Psoas muscle (tissue), 8 donors: ENCODE measurements around the gene ADGRG3. TPM values are rescaled to one million over a fixed set of nuclear protein-coding genes. Genes with fewer than 3 reads are reported as not detected.

ENCODE experiments used
- ATAC-seq, 4 donors: fragments of 200-7000 bp; cut with Tn5 transposase; one replicate each; pipeline ENCODE4 v1.9.1; 2020; ENCODE audit warnings: moderate library complexity in 3 of 4, mild to moderate bottlenecking in 2 of 4
- DNase-seq, 2 donors: peaks; one replicate each; pipeline ENCODE4 v3.0.0-alpha.2; 2020
- H3K27ac ChIP-seq: fragments of 200-600 bp; one replicate; pipeline ENCODE4 v1.8.0; 2022
- H3K27me3 ChIP-seq, 3 donors: fragments of 200-600 bp in 1 of 3; one replicate each; pipeline versions ENCODE4 v1.6.1 to v1.8.0; 2013 to 2022; ENCODE audit warnings: low read length in 2 of 3, mild to moderate bottlenecking in 2 of 3, moderate library complexity in 1 of 3; ENCODE audit not compliant: insufficient read depth in 3 of 3
- H3K36me3 ChIP-seq, 2 donors: fragments of 200-600 bp in 1 of 2; one replicate each; pipeline versions ENCODE4 v1.6.1 to v1.8.0; 2013 to 2022; ENCODE audit warnings: low read depth in 1 of 2, mild to moderate bottlenecking in 1 of 2, moderate library complexity in 1 of 2; ENCODE audit not compliant: insufficient read depth in 1 of 2
- H3K4me1 ChIP-seq: fragments of 200-600 bp; one replicate; pipeline ENCODE4 v1.8.0; 2022
- H3K4me3 ChIP-seq: fragments of 200-600 bp; one replicate; pipeline ENCODE4 v1.8.0; 2022; ENCODE audit warnings: mild to moderate bottlenecking
- H3K9me3 ChIP-seq: fragments of 200-600 bp; one replicate; pipeline ENCODE4 v1.8.0; 2022
- WGBS, 3 donors: extraction: QIAGEN DNeasy Blood & Tissue Kit; methylation state at CpG; one replicate each; pipeline versions ENCODE4 v1.1.6 to v1.1.7; 2013; 5-methylcytosine and 5-hydroxymethylcytosine counted together
- intact Hi-C, 2 donors: fragments of 100-400 bp; cut with DNase I; formaldehyde crosslinking; loops; one replicate each; pipeline versions ENCODE4 v1.11.0 to v1.14.2; 2022
- polyA plus RNA-seq, 3 donors: library from polyadenylated mRNA; stranded (reverse); fragments of 200-250 nt; gene quantifications; one replicate each; pipeline ENCODE4 v1.2.3, GENCODE V29; 2013
- total RNA-seq, 4 donors: library from RNA; stranded (reverse); fragmentation: NEBNext Ultra II Directional in 2 of 4; extraction: Animal tissue kit (Norgen Biotek cat#: 25700) in 2 of 4; gene quantifications; one replicate each; pipeline versions ENCODE4 v1.2.1 to v1.2.4, GENCODE V29; 2021 to 2023
- TF ChIP-seq, protein P1 (sequence below): fragments of 200-600 bp; IDR thresholded peaks from one replicate; pipeline ENCODE4 v1.8.0; 2022; ENCODE audit warnings: antibody characterized with exemption
- donor health status: healthy with polysubstance abuse.
- donor health status: DM: no; HTN: no; CAD: no; lungs with moderate emphysema.
- donor health status: Bipolar disorder and iron deficiency.
- donor health status: healthy.
- donor health status: DM: yes; HTN: yes; CAD: no.
- donor health status: DM: no; HTN: no; CAD: no.
- donor health status: DM: no; HTN: no; CAD: no.
- donor health status: DM: yes; HTN: yes; CAD: no.

ADGRG3 gene
- total and polyA plus RNA-seq, 7 donors: 0.16 to 0.57 (median 0.31) TPM

DNA sequence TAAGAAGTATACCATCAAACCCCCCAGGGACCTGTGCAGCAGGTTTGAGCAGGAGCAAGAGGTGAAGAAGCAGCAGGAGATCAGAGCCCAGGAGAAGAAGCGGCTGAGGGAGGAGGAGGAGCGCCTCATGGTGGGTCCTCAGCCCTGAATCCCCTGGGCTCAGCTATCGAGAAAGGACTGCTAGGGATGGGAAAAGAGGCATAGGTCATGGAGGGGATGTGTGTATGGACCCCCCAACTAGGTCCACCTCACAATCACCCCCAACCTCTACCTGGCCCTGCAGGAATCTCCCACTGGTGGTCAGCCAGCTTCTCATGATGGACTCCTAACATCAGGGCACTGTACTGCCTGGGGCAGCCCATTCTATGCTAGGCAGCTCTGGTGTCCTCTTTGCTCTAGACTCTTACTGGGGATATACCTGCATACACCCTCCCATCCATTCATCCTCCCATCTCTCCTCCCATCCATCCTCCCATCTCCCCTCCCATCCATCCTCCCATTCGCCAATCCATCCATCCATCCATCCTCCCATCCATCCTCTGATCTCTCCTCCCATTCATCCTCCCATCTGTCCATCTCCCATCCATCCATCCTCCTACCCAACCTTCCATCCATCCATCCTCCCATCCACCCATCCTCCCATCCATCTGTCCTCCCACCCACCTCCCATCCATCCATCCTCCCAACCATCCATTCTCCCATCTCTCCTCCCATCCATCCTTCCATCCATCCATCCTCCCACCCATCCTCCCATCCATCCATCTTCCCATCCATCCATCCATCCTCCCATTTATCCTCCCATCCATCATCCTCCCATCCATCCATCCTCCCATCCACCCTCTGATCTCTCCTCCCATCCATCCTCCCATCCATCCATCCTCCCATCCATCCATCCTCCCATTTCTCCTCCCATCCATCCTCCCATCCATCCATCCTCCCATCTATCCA, 37.1 kb downstream of the ADGRG3 start:
- H3K4me3 ChIP-seq: no peak overlapping the region
- TF ChIP-seq, protein P1, sequence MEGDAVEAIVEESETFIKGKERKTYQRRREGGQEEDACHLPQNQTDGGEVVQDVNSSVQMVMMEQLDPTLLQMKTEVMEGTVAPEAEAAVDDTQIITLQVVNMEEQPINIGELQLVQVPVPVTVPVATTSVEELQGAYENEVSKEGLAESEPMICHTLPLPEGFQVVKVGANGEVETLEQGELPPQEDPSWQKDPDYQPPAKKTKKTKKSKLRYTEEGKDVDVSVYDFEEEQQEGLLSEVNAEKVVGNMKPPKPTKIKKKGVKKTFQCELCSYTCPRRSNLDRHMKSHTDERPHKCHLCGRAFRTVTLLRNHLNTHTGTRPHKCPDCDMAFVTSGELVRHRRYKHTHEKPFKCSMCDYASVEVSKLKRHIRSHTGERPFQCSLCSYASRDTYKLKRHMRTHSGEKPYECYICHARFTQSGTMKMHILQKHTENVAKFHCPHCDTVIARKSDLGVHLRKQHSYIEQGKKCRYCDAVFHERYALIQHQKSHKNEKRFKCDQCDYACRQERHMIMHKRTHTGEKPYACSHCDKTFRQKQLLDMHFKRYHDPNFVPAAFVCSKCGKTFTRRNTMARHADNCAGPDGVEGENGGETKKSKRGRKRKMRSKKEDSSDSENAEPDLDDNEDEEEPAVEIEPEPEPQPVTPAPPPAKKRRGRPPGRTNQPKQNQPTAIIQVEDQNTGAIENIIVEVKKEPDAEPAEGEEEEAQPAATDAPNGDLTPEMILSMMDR: no peak
- intact Hi-C loops: no loop called here
- no peaks in the 10 kb centered on the region for H3K27me3 ChIP-seq
- H3K9me3 ChIP-seq: no peaks in the 10 kb centered on the region
- no peak for DNase-seq
- 88 to 93% (median 90%) methylated on average over 4 of the region's 4 CpGs for WGBS, 3 donors
- ATAC-seq: no peak
- no peaks in the 10 kb centered on the region for H3K36me3 ChIP-seq
- H3K4me1 ChIP-seq: no peaks in the 10 kb centered on the region
- no peak overlapping the region for H3K27ac ChIP-seq

GRCh38 chr16:57706717-57707116, 38.6 kb downstream of the ADGRG3 start:
- Histone ChIP-seq H3K4me3 (no peak overlapping the region), H3K4me1 (no peaks in the 10 kb centered on the region), H3K9me3 (no peaks in the 10 kb centered on the region), H3K27ac (no peak overlapping the region), H3K36me3 (no peaks in the 10 kb centered on the region), H3K27me3 (no peaks in the 10 kb centered on the region)
- ATAC-seq: no peak
- intact Hi-C loops: no loop called here
- WGBS, 3 donors: 88 to 89% methylated on average over 1 of the region's 1 CpG; no CpG with 5 or more reads in 1 of the 3 donors
- DNase-seq: no peak
- TF ChIP-seq, protein P1: no peak

GRCh38 chr16:57707331-57707730, 39.2 kb downstream of the ADGRG3 start:
- no peak for ATAC-seq
- intact Hi-C loops: no loop called here
- no peaks in the 10 kb centered on the region for H3K36me3 ChIP-seq

GRCh38 chr16:57708168-57708567, 40.1 kb downstream of the ADGRG3 start:
- 91 to 93% (median 93%) methylated on average over 3 of the region's 3 CpGs for WGBS, 3 donors
- no peak for DNase-seq
- intact Hi-C loops: no loop called here

More at GRCh38 chr16:57707331-57707730, 39.2 kb downstream of the ADGRG3 start:
- Histone ChIP-seq H3K27me3 (no peaks in the 10 kb centered on the region), H3K9me3 (no peaks in the 10 kb centered on the region), H3K4me1 (no peaks in the 10 kb centered on the region), H3K4me3 (no peak overlapping the region), H3K27ac (no peak overlapping the region)
- 83 to 86% (median 84%) methylated on average over 11 of the region's 11 CpGs for WGBS, 3 donors
- DNase-seq: no peak
- TF ChIP-seq, protein P1: no peak

More at GRCh38 chr16:57708168-57708567, 40.1 kb downstream of the ADGRG3 start:
- H3K36me3 ChIP-seq: no peaks in the 10 kb centered on the region
- H3K9me3 ChIP-seq: no peaks in the 10 kb centered on the region
- TF ChIP-seq, protein P1: no peak
- H3K27ac ChIP-seq: no peak overlapping the region
- ATAC-seq: no peak
- H3K4me1 ChIP-seq: no peaks in the 10 kb centered on the region
- H3K27me3 ChIP-seq: no peaks in the 10 kb centered on the region
- H3K4me3 ChIP-seq: no peak overlapping the region
